Trophoblast cell (in vitro differentiated cells and primary cell): Measurements from ENCODE around the gene CREBRF.

Source experiments
- DNase-seq, 2 donors: peaks; one replicate each; pipeline ENCODE4 v3.0.0-alpha.2; 2016
- H2AFZ ChIP-seq: 2 replicates; pipeline ENCODE4 v1.6.1; 2013; ENCODE audit warnings: low read length, moderate library complexity, mild to moderate bottlenecking; ENCODE audit not compliant: insufficient read depth, poor library complexity
- H2AK5ac ChIP-seq: 2 replicates; pipeline ENCODE4 v1.6.1; 2013; ENCODE audit warnings: mild to moderate bottlenecking, low read length
- H2BK120ac ChIP-seq: 2 replicates; pipeline ENCODE4 v1.6.1; 2013; ENCODE audit warnings: low read length, mild to moderate bottlenecking, moderate library complexity; ENCODE audit not compliant: insufficient read depth, poor library complexity
- H2BK12ac ChIP-seq: 2 replicates; pipeline ENCODE4 v1.6.1; 2013; ENCODE audit warnings: mild to moderate bottlenecking, low read length, moderate library complexity
- H2BK5ac ChIP-seq: 2 replicates; pipeline ENCODE4 v1.6.1; 2013; ENCODE audit warnings: low read length, low read depth, moderate library complexity, mild to moderate bottlenecking; ENCODE audit not compliant: poor library complexity
- H3K14ac ChIP-seq: 2 replicates; pipeline ENCODE4 v1.6.1; 2013; ENCODE audit warnings: mild to moderate bottlenecking, low read length
- H3K18ac ChIP-seq: 2 replicates; pipeline ENCODE4 v1.6.1; 2013; ENCODE audit warnings: mild to moderate bottlenecking, low read length
- H3K23ac ChIP-seq: 2 replicates; pipeline ENCODE4 v1.6.1; 2013; ENCODE audit warnings: low read length
- H3K27ac ChIP-seq: 2 replicates; pipeline ENCODE4 v1.5.1; 2013; ENCODE audit warnings: low read depth, mild to moderate bottlenecking, inconsistent platforms, low read length, moderate library complexity
- H3K27me3 ChIP-seq: 2 replicates; pipeline ENCODE4 v1.6.1; 2013; ENCODE audit warnings: inconsistent platforms, mild to moderate bottlenecking, low read length, moderate library complexity; ENCODE audit not compliant: insufficient read depth
- H3K36me3 ChIP-seq, 2 experiments: 1 replicate in 1 of 2; 2 replicates in 1 of 2; pipeline ENCODE4 v1.6.1; 2013; ENCODE audit warnings: low read length in 2 of 2, mild to moderate bottlenecking in 2 of 2, moderate library complexity in 1 of 2; ENCODE audit not compliant: insufficient read depth in 2 of 2, control insufficient read depth in 1 of 2
- H3K4ac ChIP-seq: 2 replicates; pipeline ENCODE4 v1.6.1; 2013; ENCODE audit warnings: low read depth, mild to moderate bottlenecking, low read length, moderate library complexity
- H3K4me1 ChIP-seq, 2 experiments: 1 replicate in 1 of 2; 2 replicates in 1 of 2; pipeline ENCODE4 v1.6.1; 2013; ENCODE audit warnings: low read length in 2 of 2, mild to moderate bottlenecking in 2 of 2, moderate library complexity in 1 of 2; ENCODE audit not compliant: insufficient read depth in 2 of 2, control insufficient read depth in 1 of 2
- H3K4me2 ChIP-seq: 2 replicates; pipeline ENCODE4 v1.6.1; 2013; ENCODE audit warnings: inconsistent platforms, mild to moderate bottlenecking, low read length, moderate library complexity
- H3K4me3 ChIP-seq: 2 replicates; pipeline ENCODE4 v1.5.1; 2013; ENCODE audit warnings: mild to moderate bottlenecking, low read depth, low read length, inconsistent platforms
- H3K79me1 ChIP-seq: one replicate; pipeline ENCODE4 v1.6.1; 2013; ENCODE audit warnings: low read length
- H3K79me2 ChIP-seq: 2 replicates; pipeline ENCODE4 v1.6.1; 2013; ENCODE audit warnings: low read length, mild to moderate bottlenecking; ENCODE audit not compliant: control insufficient read depth, insufficient read depth, poor library complexity
- H3K9ac ChIP-seq: 2 replicates; pipeline ENCODE4 v1.6.1; 2013; ENCODE audit warnings: mild to moderate bottlenecking, low read length
- H3K9me3 ChIP-seq: 2 replicates; pipeline ENCODE4 v1.6.1; 2013; ENCODE audit warnings: low read depth, mild to moderate bottlenecking, control low read depth, inconsistent platforms, low read length; ENCODE audit not compliant: insufficient read depth
- H4K12ac ChIP-seq: 2 replicates; pipeline ENCODE4 v1.6.1; 2013; ENCODE audit warnings: low read depth, mild to moderate bottlenecking, low read length, moderate library complexity
- H4K8ac ChIP-seq: 2 replicates; pipeline ENCODE4 v1.6.1; 2013; ENCODE audit warnings: low read depth, mild to moderate bottlenecking, low read length, moderate library complexity
- H4K91ac ChIP-seq: one replicate; pipeline ENCODE4 v1.6.1; 2013; ENCODE audit warnings: low read depth, mild to moderate bottlenecking, low read length, moderate library complexity
- WGBS: extraction: QIAGEN DNeasy Blood & Tissue Kit; methylation state at CpG from one replicate; pipeline ENCODE4 v1.1.7; 2013; ENCODE audit warnings: missing lambda C conversion rate; ENCODE audit not compliant: insufficient read length, insufficient coverage; ENCODE audit errors: extremely low coverage; 5-methylcytosine and 5-hydroxymethylcytosine counted together

The CREBRF gene

DNA sequence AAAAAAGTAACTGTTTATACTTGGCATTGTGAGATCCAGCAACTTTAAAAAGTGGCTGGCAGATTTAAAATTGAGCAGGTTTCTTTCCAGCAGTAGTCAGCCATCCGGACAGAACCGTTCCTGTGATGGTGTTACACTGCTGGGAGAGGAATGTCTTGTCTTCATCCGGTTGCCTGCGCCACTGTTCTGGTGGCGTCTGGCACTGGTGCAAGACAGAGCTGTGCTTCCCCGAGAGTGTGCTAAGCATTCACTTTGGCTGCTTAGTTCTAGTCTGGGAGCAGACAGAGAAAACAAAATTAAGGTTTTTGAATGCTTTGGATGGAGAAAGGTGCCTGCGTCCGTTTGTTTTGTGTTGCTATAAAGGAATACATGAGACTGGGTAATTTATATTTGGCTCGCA lies 35.5 kb upstream of the CREBRF start:
- no peak overlapping the region for H3K27ac ChIP-seq
- H3K14ac ChIP-seq, result no peak overlapping the region
- H3K79me1 ChIP-seq, result no peaks in the 10 kb centered on the region
- no peak overlapping the region for H2BK120ac ChIP-seq
- H3K9me3 ChIP-seq, result no peaks in the 10 kb centered on the region
- H3K9ac ChIP-seq, result no peak overlapping the region
- no peak overlapping the region for H2AFZ ChIP-seq
- H2AK5ac ChIP-seq, result no peak overlapping the region
- H3K18ac ChIP-seq, result no peak overlapping the region
- H3K4ac ChIP-seq, result no peak overlapping the region
- H3K36me3 ChIP-seq, result peaks cover 4 to 8% of the 10 kb centered on the region in 2 experiments
- no CpG with 5 or more reads among the region's 9 CpGs for WGBS
- H4K12ac ChIP-seq, result no peak overlapping the region
- H3K79me2 ChIP-seq, result peaks cover 3% of the 10 kb centered on the region
- no peak overlapping the region for H2BK5ac ChIP-seq
- no peak overlapping the region for H2BK12ac ChIP-seq
- H3K4me2 ChIP-seq, result no peak overlapping the region
- no peak overlapping the region for H3K4me3 ChIP-seq
- H4K8ac ChIP-seq, result no peak overlapping the region
- H3K27me3 ChIP-seq, result no peaks in the 10 kb centered on the region
- no peak overlapping the region for H4K91ac ChIP-seq
- H3K23ac ChIP-seq, result no peak overlapping the region
- no peak for DNase-seq
- peaks cover 5 to 12% of the 10 kb centered on the region in 2 experiments for H3K4me1 ChIP-seq

GRCh38 chr5:173025651-173026050 lies 30.5 kb upstream of the CREBRF start:
- H3K14ac ChIP-seq, result no peak overlapping the region
- no peak overlapping the region for H2BK120ac ChIP-seq
- H3K79me2 ChIP-seq, result peaks cover 2% of the 10 kb centered on the region
- no peak overlapping the region for H4K12ac ChIP-seq
- H3K4me1 ChIP-seq, result peaks cover 9 to 12% of the 10 kb centered on the region in 2 experiments
- peak; percentile 68 to 87 for DNase-seq
- H3K4ac ChIP-seq, result no peak overlapping the region
- no peak overlapping the region for H2BK12ac ChIP-seq
- no CpG with 5 or more reads among the region's 6 CpGs for WGBS
- H3K9ac ChIP-seq, result no peak overlapping the region
- H3K9me3 ChIP-seq, result no peaks in the 10 kb centered on the region
- H2BK5ac ChIP-seq, result no peak overlapping the region
- H3K79me1 ChIP-seq, result no peaks in the 10 kb centered on the region
- H3K36me3 ChIP-seq, result peaks cover 3 to 5% of the 10 kb centered on the region in 2 experiments
- H3K27me3 ChIP-seq, result no peaks in the 10 kb centered on the region
- no peak overlapping the region for H3K4me3 ChIP-seq
- no peak overlapping the region for H3K4me2 ChIP-seq
- no peak overlapping the region for H3K18ac ChIP-seq
- no peak overlapping the region for H2AK5ac ChIP-seq
- H3K23ac ChIP-seq, result no peak overlapping the region
- no peak overlapping the region for H4K8ac ChIP-seq
- H2AFZ ChIP-seq, result no peak overlapping the region
- H4K91ac ChIP-seq, result no peak overlapping the region
- H3K27ac ChIP-seq, result no peak overlapping the region

GRCh38 chr5:173027905-173028304 lies 28.2 kb upstream of the CREBRF start:
- H2AFZ ChIP-seq, result no peak overlapping the region
- no peak overlapping the region for H3K14ac ChIP-seq
- WGBS, result no CpG with 5 or more reads among the region's 7 CpGs
- no peaks in the 10 kb centered on the region for H3K9me3 ChIP-seq
- H4K12ac ChIP-seq, result no peak overlapping the region
- H3K18ac ChIP-seq, result no peak overlapping the region
- H3K23ac ChIP-seq, result no peak overlapping the region
- peaks cover 0 to 1% of the 10 kb centered on the region in 2 experiments for H3K36me3 ChIP-seq
- H2BK120ac ChIP-seq, result no peak overlapping the region
- peaks cover 2% of the 10 kb centered on the region for H3K79me2 ChIP-seq
- H4K8ac ChIP-seq, result no peak overlapping the region
- H3K4me3 ChIP-seq, result no peak overlapping the region
- no peak overlapping the region for H4K91ac ChIP-seq
- H3K27me3 ChIP-seq, result no peaks in the 10 kb centered on the region
- H2BK12ac ChIP-seq, result no peak overlapping the region
- peaks cover 9 to 12% of the 10 kb centered on the region in 2 experiments for H3K4me1 ChIP-seq
- peak overlapping the region; percentile 69 for H3K4ac ChIP-seq
- no peak for DNase-seq
- no peaks in the 10 kb centered on the region for H3K79me1 ChIP-seq
- H3K4me2 ChIP-seq, result no peak overlapping the region
- H2BK5ac ChIP-seq, result no peak overlapping the region
- H3K27ac ChIP-seq, result no peak overlapping the region
- H3K9ac ChIP-seq, result no peak overlapping the region
- H2AK5ac ChIP-seq, result no peak overlapping the region

DNA sequence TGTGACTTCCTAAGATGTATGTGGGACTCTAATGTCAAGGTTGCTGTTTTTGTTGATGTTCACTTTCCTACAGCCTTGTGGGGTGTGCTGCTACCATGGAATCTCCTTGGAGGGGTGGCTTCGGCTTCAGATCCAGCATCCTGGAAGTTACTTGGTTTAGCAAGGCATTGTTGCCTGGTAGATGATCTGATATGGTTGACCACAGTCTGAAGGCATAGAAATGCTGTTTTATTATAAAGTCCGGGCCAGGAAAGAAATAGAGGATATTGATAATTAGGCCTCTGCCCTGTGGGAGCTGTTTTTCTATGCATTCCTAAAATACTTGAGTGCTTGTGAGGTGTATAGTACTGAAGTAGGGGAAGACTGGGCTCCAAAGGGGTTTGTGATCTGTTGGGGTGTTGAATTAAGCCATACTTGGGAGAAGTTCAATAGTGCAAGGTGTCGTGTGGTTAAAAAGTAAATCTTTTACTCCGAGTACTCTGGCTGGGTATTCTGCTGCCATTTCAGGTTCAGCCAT lies 27.3 kb upstream of the CREBRF start:
- H4K12ac ChIP-seq, result no peak overlapping the region
- H3K4me2 ChIP-seq, result no peak overlapping the region
- H2AFZ ChIP-seq, result no peak overlapping the region
- no peaks in the 10 kb centered on the region for H3K79me1 ChIP-seq
- no CpG with 5 or more reads among the region's 4 CpGs for WGBS
- no peak overlapping the region for H2AK5ac ChIP-seq
- no peak overlapping the region for H3K27ac ChIP-seq
- no peak overlapping the region for H2BK5ac ChIP-seq
- no peak overlapping the region for H2BK120ac ChIP-seq
- H4K8ac ChIP-seq, result no peak overlapping the region
- H3K4ac ChIP-seq, result no peak overlapping the region
- no peak overlapping the region for H2BK12ac ChIP-seq
- no peaks in the 10 kb centered on the region for H3K9me3 ChIP-seq
- H3K79me2 ChIP-seq, result peaks cover 2% of the 10 kb centered on the region
- H3K18ac ChIP-seq, result no peak overlapping the region
- no peak overlapping the region for H3K9ac ChIP-seq
- H3K14ac ChIP-seq, result no peak overlapping the region
- H4K91ac ChIP-seq, result no peak overlapping the region
- H3K4me3 ChIP-seq, result no peak overlapping the region
- no peak for DNase-seq
- peaks cover 9% of the 10 kb centered on the region in 2 experiments for H3K4me1 ChIP-seq
- peaks cover 0 to 1% of the 10 kb centered on the region in 2 experiments for H3K36me3 ChIP-seq
- H3K27me3 ChIP-seq, result no peaks in the 10 kb centered on the region
- H3K23ac ChIP-seq, result no peak overlapping the region
